Ovary (tissue), 3 donors: ENCODE results near the gene MCUR1.
"Not testable (repeated sequence)": the region's sequence is repeated elsewhere in the genome, so short reads cannot be mapped to it uniquely, and the experiment has no call there.

Experiments
- POLR2A ChIP-seq: fragments of 450-650 bp; IDR thresholded peaks from one replicate; pipeline ENCODE4 v1.6.1; 2017; ENCODE audit warnings: antibody characterized with exemption, mild to moderate bottlenecking, moderate library complexity
- TF ChIP-seq, protein P1 (sequence below), 3 donors: fragments of 450-650 bp in 2 of 3; fragments of 200-600 bp in 1 of 3; IDR thresholded peaks; one replicate each; pipeline versions ENCODE4 v1.5.1 to v1.8.0; 2016 to 2022; ENCODE audit warnings: antibody characterized with exemption in 3 of 3, mild to moderate bottlenecking in 1 of 3
- donor health status: DM: no; HTN: no; CAD: no.

DNA sequence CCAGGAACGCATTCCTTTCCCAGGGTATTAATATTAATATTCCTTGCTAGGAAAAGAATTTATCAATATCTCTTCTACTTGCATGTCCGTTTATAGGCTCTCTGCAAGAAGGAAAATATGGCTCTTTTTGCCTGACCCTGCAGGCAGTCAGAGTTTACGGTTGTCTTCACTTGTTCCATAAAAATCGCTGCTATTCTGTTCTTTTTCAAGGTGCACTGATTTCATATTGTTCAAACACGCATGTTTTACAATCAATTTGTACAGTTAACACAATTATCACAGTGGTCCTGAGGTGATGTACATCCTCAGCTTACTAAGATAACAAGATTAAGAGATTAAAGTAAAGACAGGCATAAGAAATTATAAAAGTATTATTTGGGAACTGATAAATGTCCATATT lies 15.1 kb upstream of the MCUR1 start:
- TF ChIP-seq, protein P1, sequence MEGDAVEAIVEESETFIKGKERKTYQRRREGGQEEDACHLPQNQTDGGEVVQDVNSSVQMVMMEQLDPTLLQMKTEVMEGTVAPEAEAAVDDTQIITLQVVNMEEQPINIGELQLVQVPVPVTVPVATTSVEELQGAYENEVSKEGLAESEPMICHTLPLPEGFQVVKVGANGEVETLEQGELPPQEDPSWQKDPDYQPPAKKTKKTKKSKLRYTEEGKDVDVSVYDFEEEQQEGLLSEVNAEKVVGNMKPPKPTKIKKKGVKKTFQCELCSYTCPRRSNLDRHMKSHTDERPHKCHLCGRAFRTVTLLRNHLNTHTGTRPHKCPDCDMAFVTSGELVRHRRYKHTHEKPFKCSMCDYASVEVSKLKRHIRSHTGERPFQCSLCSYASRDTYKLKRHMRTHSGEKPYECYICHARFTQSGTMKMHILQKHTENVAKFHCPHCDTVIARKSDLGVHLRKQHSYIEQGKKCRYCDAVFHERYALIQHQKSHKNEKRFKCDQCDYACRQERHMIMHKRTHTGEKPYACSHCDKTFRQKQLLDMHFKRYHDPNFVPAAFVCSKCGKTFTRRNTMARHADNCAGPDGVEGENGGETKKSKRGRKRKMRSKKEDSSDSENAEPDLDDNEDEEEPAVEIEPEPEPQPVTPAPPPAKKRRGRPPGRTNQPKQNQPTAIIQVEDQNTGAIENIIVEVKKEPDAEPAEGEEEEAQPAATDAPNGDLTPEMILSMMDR (IDR thresholded peaks at IDR 0.05): not testable (repeated sequence)
- not testable (repeated sequence) for TF ChIP-seq POLR2A
